NB4 (cell line): ENCODE results near the gene ASCC2.

Source experiments
- CTCF ChIP-seq: IDR thresholded peaks from one replicate; pipeline ENCODE4 v1.5.1; 2012; ENCODE audit warnings: low read depth, low read length
- POLR2A ChIP-seq: IDR thresholded peaks from 2 replicates; pipeline ENCODE4 v1.6.1; 2011; ENCODE audit warnings: mild to moderate bottlenecking; ENCODE audit not compliant: insufficient read length; ENCODE audit errors: extremely low read depth

GRCh38 chr22:29765905-29766631 lies 72.0 kb downstream of the ASCC2 start:
- TF ChIP-seq CTCF: no peak
- no peak for TF ChIP-seq POLR2A
